BLaER1 (cell line): Measurements from ENCODE around the gene TFF2.

Source experiments
- H3K27ac ChIP-seq: shearing (Covaris generic); formaldehyde crosslinking; 2 replicates; pipeline ENCODE4 v1.8.1; 2022
- H3K27me3 ChIP-seq: shearing (Covaris generic); formaldehyde crosslinking; 2 replicates; pipeline ENCODE4 v1.8.1; 2022
- H3K36me3 ChIP-seq: shearing (Covaris generic); formaldehyde crosslinking; 2 replicates; pipeline ENCODE4 v1.8.1; 2022
- H3K4me1 ChIP-seq: shearing (Covaris generic); formaldehyde crosslinking; 2 replicates; pipeline ENCODE4 v1.8.1; 2022
- H3K4me2 ChIP-seq: shearing (Covaris generic); formaldehyde crosslinking; 2 replicates; pipeline ENCODE4 v1.8.1; 2022
- H3K4me3 ChIP-seq: shearing (Covaris generic); formaldehyde crosslinking; 2 replicates; pipeline ENCODE4 v1.8.1; 2022
- H3K9ac ChIP-seq: shearing (Covaris generic); formaldehyde crosslinking; 2 replicates; pipeline ENCODE4 v1.8.1; 2022
- H3K9me3 ChIP-seq: shearing (Covaris generic); formaldehyde crosslinking; 2 replicates; pipeline ENCODE4 v1.8.1; 2022
- H4K20me1 ChIP-seq: shearing (Covaris generic); formaldehyde crosslinking; 2 replicates; pipeline ENCODE4 v1.8.1; 2022
- Cebpa-rat ChIP-seq: shearing (Covaris generic); IDR thresholded peaks from 2 replicates; pipeline ENCODE4 v1.8.1; 2022

Gene TFF2

DNA sequence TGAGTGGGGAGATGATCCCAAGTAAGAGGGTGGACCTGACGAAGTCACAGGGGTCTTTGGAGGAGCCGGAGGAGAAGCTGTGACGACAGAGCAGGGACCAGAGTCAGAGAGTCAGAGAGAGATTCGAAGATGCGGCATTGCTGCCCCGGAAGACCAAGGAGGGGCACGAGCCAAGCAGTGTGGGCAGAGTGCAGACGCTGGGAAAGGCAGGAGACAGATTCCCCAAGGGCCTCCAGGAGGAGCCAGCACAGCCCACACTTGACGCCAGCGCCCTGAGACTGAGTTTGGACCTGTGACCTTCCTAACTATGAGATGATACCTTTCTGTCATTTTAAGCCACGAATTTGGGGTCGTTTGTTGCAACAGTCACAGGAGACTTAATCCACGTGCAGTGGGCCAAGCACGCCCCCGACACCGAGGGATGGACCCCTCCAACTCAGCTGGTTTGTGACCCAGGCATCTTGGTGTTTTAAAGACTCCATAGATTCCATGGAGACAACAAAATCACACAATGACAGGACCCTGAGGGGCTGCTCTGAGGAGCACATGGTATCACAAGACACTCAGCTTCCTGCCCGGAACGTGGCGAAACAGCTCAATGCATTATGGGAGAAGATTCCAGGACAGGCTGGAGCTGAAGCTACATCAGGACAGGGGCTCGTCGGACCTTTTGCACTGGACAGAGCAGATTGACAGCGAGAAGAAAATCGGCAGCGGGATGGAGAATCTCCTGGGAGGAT lies 26.6 kb upstream of the TFF2 start:
- Histone ChIP-seq H4K20me1 (no peaks in the 10 kb centered on the region), H3K4me1 (peaks cover 51% of the 10 kb centered on the region), H3K36me3 (peaks cover 7% of the 10 kb centered on the region; the same call in 1 of the 2 replicates), H3K4me2 (no peak overlapping the region), H3K9me3 (peaks cover 13% of the 10 kb centered on the region), H3K4me3 (no peak overlapping the region), H3K27me3 (no peaks in the 10 kb centered on the region), H3K27ac (no peak overlapping the region), H3K9ac (no peak overlapping the region)
- no peak for TF ChIP-seq Cebpa-rat

DNA sequence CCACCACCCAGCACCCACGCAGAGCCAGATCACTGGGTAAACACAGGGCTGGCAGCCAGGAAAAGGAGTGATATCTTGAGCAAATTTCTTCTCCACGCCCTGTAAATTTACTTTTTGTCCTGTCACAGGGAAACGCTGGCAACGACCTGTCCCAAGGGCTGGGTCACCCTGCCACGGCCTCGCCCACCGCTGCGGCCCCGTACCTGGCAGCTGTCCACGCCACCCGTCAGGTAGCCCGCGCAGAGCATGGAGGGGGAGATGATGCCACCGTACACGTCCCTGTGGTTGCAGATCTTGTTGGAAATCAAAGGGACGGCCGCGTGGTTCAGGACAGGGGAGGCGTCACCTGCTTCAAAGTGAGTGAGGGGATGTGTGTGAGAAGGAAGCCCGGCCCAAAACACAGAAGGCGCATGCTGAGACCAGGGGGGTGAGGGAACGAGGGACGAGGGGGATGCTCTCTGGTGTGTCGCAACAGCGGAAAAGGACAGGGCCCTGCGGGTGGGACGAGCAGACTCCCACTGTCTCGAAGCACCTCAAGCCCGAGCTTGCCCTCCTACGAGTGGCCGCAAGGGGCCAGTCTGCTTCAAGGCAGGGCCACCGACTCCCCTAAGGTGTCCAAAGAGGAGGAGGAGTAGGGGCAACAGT lies 25.7 kb upstream of the TFF2 start:
- Histone ChIP-seq H3K27ac (no peak overlapping the region), H3K9me3 (peaks cover 4% of the 10 kb centered on the region), H3K27me3 (no peaks in the 10 kb centered on the region), H4K20me1 (no peaks in the 10 kb centered on the region), H3K4me3 (no peak overlapping the region), H3K9ac (no peak overlapping the region), H3K4me2 (no peak overlapping the region), H3K36me3 (no peaks in the 10 kb centered on the region; the same call in 1 of the 2 replicates), H3K4me1 (peaks cover 60% of the 10 kb centered on the region)
- no peak; the same call in 1 of the 2 replicates for TF ChIP-seq Cebpa-rat

GRCh38 chr21:42375966-42376337 lies 25.2 kb upstream of the TFF2 start:
- Histone ChIP-seq H3K36me3 (no peaks in the 10 kb centered on the region), H3K27ac (no peak overlapping the region), H3K27me3 (no peaks in the 10 kb centered on the region), H3K9me3 (no peaks in the 10 kb centered on the region), H3K4me2 (no peak overlapping the region), H4K20me1 (no peaks in the 10 kb centered on the region), H3K4me1 (peaks cover 65% of the 10 kb centered on the region), H3K4me3 (no peak overlapping the region), H3K9ac (no peak overlapping the region)
- TF ChIP-seq Cebpa-rat, result no peak

DNA sequence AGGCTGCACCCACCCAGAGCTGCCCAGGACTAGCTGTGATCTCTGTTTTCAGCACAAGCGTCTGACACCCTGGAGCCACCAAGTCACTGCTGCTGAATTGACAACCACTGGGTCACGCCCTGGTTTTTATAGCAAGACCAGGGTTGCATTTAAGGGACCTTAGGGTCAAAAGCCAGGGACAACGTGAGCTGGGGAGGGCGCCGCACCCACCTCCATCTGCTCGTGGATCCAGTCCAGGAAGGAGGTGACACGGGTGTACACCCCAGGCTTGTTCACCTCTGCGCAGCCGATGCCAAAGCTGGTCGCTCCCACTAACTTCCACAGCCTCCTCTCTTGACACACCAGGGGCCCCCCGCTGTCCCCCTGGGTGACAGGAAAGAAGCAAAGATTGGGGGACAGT lies 24.7 kb upstream of the TFF2 start:
- H3K4me1 ChIP-seq, result peaks cover 68% of the 10 kb centered on the region
- no peak overlapping the region for H3K4me3 ChIP-seq
- H3K9ac ChIP-seq, result no peak overlapping the region
- no peak for TF ChIP-seq Cebpa-rat
- H3K9me3 ChIP-seq, result no peaks in the 10 kb centered on the region
- no peak overlapping the region for H3K4me2 ChIP-seq
- no peaks in the 10 kb centered on the region for H3K27me3 ChIP-seq
- H3K27ac ChIP-seq, result no peak overlapping the region
- H3K36me3 ChIP-seq, result no peaks in the 10 kb centered on the region
- no peaks in the 10 kb centered on the region for H4K20me1 ChIP-seq

DNA sequence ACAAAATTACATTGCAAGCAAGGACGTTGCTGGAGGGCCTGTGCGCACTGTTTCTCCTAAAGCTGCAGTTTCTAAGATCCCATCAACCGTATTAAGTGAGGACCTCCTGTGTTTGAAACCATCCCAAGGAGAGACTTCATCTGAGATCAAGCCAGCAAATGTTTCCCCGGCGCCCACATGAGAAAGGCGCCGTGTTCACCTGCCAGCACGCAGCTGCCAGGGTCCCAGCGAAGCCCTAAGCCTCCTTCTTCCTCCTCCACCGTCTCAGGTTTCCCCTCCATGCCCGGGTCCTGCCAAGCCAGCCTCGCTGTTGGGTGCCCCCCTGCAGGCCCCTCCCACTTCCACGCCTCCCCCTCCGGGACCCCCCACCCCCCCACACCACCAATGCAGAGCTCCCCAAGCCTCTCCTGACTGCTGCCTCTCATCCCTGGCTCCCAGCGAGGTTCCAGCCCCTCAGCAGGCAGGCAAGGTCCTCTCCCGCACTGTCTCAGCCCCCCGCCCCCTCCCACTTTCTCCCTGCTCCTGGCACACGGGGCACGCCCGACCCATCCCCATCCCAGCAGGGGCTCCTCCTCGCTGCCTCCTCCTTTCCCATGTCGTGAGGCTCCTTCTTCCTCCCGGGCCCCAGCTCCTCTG lies 24.2 kb upstream of the TFF2 start:
- H3K36me3 ChIP-seq, result no peaks in the 10 kb centered on the region
- no peak for TF ChIP-seq Cebpa-rat
- H3K9me3 ChIP-seq, result no peaks in the 10 kb centered on the region
- H3K4me3 ChIP-seq, result no peak overlapping the region
- no peak overlapping the region for H3K27ac ChIP-seq
- H3K4me1 ChIP-seq, result peaks cover 68% of the 10 kb centered on the region
- no peak overlapping the region for H3K9ac ChIP-seq
- no peaks in the 10 kb centered on the region for H4K20me1 ChIP-seq
- no peak overlapping the region for H3K4me2 ChIP-seq
- no peaks in the 10 kb centered on the region for H3K27me3 ChIP-seq

DNA sequence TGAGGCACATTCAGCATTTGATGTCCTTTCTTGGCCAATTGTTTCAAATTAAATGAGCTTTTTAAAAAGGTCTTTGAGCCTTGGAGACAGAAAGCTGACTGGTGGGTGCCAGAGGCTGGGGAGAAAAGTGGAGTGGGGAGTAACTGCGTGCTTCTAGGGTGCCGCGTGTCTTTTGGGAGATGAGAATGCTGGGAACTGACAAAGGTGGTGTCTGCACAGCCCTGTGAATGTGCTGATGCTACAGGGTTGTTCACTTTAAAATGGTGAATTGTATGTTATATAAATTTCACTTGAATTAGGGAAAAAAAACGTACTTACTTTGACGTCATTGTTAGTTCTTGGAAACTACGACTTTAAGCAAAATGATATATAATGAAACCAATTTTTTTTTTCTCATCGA lies 23.7 kb upstream of the TFF2 start:
- Histone ChIP-seq H3K4me1 (peaks cover 68% of the 10 kb centered on the region), H4K20me1 (no peaks in the 10 kb centered on the region), H3K9me3 (no peaks in the 10 kb centered on the region), H3K36me3 (no peaks in the 10 kb centered on the region), H3K27me3 (no peaks in the 10 kb centered on the region), H3K4me3 (no peak overlapping the region), H3K27ac (no peak overlapping the region), H3K9ac (no peak overlapping the region), H3K4me2 (peak overlapping the region; percentile 88)
- no peak for TF ChIP-seq Cebpa-rat

GRCh38 chr21:42373908-42374455 lies 23.2 kb upstream of the TFF2 start:
- no peak for TF ChIP-seq Cebpa-rat
- Histone ChIP-seq H3K9me3 (no peaks in the 10 kb centered on the region), H3K9ac (no peak overlapping the region), H4K20me1 (no peaks in the 10 kb centered on the region), H3K27ac (0 out of 2 replicates have a peak overlapping the region, but pooled peaks have one; percentile 14), H3K4me3 (no peak overlapping the region), H3K27me3 (no peaks in the 10 kb centered on the region), H3K36me3 (no peaks in the 10 kb centered on the region), H3K4me1 (peaks cover 66% of the 10 kb centered on the region), H3K4me2 (peak overlapping the region; percentile 88)

DNA sequence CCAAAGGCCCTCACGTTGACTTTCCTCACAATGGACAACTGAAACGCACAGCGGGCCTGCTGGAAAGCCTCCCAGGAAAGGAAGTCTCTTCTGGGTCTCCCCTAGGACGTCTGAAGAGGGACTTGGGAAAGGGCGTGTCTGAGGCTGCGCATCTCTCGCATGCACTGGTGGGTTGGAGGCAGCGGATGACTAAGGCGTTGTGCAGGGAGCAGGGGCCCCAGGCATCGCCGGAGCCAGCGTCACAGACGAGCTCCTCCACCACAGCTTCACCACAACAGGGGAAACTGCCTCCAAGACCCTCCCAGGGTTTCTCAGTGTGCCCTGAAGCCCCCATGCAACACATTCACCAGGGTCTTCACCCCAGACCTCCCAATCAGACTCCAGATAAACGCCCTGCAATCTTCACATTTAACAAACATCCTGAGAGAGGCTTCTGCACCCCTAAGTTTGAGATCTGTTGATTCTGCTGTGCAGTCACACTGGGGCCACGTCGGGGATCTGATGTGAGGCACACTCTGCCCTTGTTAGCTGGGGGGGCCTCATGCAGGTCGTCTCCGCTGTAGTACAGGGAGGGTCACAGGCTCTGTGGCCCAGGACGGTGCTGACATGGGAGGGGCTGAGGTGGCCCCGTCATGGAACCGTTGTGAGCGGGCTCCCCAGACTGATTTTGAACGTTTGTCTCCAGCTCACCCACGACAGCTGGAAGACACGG lies 22.6 kb upstream of the TFF2 start:
- peak overlapping the region; percentile 6; the same call in 1 of the 2 replicates for H3K4me3 ChIP-seq
- H3K4me2 ChIP-seq, result peak overlapping the region; percentile 88
- H3K27me3 ChIP-seq, result no peaks in the 10 kb centered on the region
- no peaks in the 10 kb centered on the region for H3K9me3 ChIP-seq
- TF ChIP-seq Cebpa-rat, result no peak
- peak overlapping the region; percentile 32; the same call in 1 of the 2 replicates for H3K9ac ChIP-seq
- 0 out of 2 replicates have a peak overlapping the region, but pooled peaks have one; percentile 14 for H3K27ac ChIP-seq
- H3K4me1 ChIP-seq, result peaks cover 60% of the 10 kb centered on the region
- H4K20me1 ChIP-seq, result no peaks in the 10 kb centered on the region
- no peaks in the 10 kb centered on the region for H3K36me3 ChIP-seq

- Histone ChIP-seq H3K4me3 (no peak overlapping the region), H3K27ac (peak overlapping the region; percentile 53; the same call in 1 of the 2 replicates), H3K36me3 (no peaks in the 10 kb centered on the region), H3K4me1 (peaks cover 71% of the 10 kb centered on the region), H3K9ac (no peak overlapping the region), H4K20me1 (no peaks in the 10 kb centered on the region), H3K9me3 (no peaks in the 10 kb centered on the region), H3K27me3 (no peaks in the 10 kb centered on the region), H3K4me2 (peak overlapping the region; percentile 88)
- no peak for TF ChIP-seq Cebpa-rat
Measured at GRCh38 chr21:42370894-42371654, 20.3 kb upstream of the TFF2 start.
